Glomerular visceral epithelial cell (primary cell): Measurements from ENCODE around the gene MYO1H.

Experiments used
- DNase-seq: peaks from one replicate; pipeline ENCODE4 v3.0.0-alpha.2; 2016; ENCODE audit errors: extremely low spot score

MYO1H gene

DNA sequence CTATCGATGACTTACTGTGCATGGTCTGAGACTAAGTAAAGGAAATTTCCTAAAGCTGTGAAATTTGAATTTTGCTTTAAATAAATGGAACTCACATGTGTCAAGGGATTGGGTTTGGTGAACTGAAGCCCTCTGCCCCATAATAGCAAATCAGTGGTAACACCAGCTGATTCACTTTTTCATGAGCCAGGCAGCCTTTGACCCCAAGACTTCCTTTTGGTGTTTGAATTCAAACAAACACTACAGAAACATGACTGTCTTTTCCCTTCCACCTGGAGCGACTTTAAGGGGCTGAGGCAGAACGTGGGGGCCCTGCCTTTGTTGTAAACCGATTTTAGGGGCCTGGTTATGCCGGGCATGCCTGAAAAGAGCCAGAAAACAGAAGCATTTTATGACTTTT is 100.6 kb downstream of the MYO1H start:
- no peak for DNase-seq

DNA sequence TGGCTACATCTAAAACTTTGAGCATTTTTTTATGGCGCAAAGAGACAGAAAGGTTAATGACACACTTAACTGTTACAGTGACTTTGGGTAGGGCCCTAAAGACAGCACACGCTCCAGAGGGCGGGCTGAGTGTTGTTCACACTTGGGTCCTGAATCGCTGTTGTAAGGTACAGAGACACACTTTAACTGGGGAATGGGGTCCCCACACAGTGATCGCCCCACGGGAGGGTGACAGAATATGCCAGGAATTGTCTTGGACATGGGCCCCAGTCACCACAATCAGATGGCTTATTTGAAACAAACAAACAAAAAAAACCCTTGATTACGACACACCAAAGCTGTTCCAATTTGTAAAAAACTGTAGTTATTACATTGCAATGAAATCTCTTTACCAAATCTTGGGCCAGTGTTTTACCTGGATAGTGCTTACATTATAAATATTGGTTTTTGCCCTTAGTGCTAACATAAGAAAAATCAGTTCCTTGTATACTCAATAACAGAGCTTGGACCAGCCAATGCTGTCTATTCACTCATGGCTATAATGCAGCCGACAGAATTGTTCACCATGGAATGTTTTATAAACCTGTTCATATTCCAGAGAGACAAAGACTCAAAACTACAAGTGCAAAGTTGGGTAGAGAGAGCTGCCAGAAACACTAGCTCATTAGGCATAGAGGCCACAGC is 101.1 kb downstream of the MYO1H start:
- DNase-seq: no peak

GRCh38 chr12:109449845-109450532 is 102.3 kb downstream of the MYO1H start:
- DNase-seq: no peak

DNA sequence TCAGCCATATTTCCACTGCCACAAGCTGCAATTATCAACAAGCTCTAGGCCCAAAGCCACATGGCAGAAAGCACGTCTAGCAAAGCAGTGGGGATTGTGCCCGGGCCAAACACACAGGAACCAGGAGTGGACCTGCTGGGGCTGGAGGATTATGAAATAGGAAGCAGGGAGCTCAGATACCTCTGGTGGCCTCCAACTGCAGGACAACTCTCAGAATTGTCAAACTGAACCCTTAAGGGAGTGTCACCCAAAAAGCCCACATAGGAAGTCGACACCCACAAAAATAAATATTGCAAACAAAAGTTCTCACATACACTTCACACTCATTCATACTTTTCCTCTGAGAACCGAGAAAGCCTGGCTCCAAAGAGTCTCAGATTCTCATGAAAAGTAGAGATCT is 103.3 kb downstream of the MYO1H start:
- no peak for DNase-seq

GRCh38 chr12:109451400-109451799 is 103.7 kb downstream of the MYO1H start:
- no peak for DNase-seq

GRCh38 chr12:109452489-109452888 is 104.8 kb downstream of the MYO1H start:
- DNase-seq: no peak

GRCh38 chr12:109455706-109456105 is 108.0 kb downstream of the MYO1H start:
- DNase-seq: peak; percentile 17

- no peak for DNase-seq
These were observed 110.4 kb downstream of the MYO1H start for GRCh38 chr12:109458086-109458485.

- DNase-seq: no peak
These were observed 111.1 kb downstream of the MYO1H start for GRCh38 chr12:109458771-109459208.

DNA sequence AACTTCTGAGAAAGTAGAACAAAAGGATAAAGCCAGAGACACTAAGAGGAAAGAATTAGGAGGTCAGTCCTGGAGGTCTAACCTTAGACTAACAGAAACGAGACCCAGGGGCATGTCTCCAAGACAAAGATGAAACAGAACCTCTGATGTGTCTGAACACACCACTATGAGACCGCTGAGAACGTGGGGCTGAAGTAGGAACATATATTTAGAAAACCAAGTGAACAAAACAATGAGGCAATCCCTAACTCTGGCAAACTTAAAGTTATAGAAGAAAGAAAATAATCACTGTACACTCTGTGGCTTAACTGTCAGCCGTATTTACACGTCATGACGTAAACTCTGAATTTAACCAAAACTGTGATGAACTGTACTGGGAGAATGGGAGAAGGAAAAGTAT is 111.5 kb downstream of the MYO1H start:
- no peak for DNase-seq

GRCh38 chr12:109460538-109460937 is 112.8 kb downstream of the MYO1H start:
- no peak for DNase-seq

DNA sequence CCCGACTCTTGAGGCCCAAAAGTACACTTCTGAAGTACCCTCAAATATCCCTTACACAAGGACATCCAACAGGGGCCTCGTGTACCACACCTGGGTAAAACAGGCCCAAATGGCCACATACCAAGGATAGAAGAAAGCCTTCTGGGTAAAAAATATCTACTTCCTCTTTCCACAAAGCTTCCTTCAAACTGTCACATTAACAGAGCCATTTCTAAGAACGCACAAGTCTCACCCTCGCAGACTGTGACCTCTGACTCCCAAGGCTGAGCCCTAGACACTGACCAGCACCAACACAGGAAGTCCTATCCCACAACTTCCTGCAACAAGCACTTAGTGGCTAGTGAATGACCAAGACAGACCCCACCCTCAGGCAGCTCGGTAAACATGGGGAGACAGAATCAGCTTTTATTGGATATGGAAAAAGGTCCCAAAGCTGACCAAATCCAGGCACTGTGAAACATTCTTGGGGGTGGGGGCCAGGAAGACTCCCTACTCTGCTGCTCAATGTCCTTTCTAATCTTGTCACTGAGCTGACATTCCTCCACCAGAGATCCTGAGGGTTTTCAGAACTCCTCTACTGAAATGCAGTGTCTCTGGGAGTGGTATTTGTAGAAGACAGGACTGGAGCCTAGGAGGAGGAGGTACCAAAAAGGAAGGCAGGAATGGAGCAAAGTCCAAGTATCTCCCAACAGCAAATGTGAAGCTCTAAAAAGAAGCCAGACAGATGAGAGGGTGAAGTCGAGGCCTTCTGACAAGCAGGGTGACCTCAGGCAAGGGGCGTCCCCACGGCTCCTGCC is 113.5 kb downstream of the MYO1H start:
- DNase-seq: peak; percentile 29

- DNase-seq: peak; percentile 83
These were observed 114.4 kb downstream of the MYO1H start for GRCh38 chr12:109461846-109462756.

GRCh38 chr12:109462868-109463692 is 115.4 kb downstream of the MYO1H start:
- peak; percentile 90 for DNase-seq

DNA sequence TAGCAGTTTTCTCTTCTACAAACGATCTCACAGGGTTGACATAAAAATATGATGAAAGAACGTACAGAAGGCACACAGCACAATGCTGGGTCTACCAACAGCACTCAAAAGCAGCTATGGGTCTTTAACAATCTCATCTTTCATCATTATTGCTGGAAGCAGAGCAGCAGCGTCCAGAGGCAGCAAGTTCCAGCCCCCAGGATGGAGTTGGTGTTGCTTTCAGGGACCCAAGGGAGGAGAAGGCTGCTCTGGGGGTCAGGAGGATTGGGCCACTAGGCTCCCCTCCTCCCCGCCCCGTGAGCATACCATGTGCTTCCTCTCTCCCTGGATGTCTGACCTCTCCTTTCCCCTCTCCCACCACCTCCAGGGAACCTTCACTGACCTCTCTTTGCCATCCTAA is 116.1 kb downstream of the MYO1H start:
- DNase-seq: no peak

DNA sequence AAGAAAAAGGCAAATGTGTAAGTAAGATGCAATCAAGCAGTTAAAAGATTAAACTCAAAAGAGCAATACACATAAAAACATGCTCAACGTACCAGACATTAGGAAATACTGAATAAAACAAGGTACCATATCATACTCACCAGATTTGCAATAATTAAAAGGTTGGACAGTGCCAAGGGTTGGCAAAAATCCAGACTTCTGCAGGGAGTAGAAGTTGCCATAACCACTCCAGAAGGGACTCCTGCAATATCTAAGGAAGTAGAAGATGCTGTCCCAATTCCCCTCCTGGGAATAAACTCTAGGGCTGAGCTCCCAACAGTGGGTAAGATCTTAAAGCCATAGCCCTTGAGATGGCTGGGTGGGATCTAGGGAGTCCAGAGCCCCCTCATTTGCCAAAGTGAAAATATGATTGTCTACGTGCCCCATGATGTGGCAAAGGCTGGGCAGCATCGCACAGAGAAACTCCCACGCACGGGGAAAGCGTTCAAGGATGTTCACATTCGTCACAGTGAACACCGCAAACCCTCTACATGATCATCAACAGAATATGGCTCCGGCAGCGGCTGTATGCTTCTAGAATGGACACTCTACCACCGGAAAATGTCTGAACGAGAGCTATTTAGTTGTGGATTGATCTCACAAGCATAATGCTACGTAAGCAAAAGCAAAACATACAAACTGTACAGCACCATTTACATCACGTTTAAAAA is 117.1 kb downstream of the MYO1H start:
- DNase-seq: no peak

GRCh38 chr12:109466305-109466704 is 118.6 kb downstream of the MYO1H start:
- DNase-seq: no peak

- DNase-seq: no peak
These were observed 119.1 kb downstream of the MYO1H start for GRCh38 chr12:109466821-109467220.

DNA sequence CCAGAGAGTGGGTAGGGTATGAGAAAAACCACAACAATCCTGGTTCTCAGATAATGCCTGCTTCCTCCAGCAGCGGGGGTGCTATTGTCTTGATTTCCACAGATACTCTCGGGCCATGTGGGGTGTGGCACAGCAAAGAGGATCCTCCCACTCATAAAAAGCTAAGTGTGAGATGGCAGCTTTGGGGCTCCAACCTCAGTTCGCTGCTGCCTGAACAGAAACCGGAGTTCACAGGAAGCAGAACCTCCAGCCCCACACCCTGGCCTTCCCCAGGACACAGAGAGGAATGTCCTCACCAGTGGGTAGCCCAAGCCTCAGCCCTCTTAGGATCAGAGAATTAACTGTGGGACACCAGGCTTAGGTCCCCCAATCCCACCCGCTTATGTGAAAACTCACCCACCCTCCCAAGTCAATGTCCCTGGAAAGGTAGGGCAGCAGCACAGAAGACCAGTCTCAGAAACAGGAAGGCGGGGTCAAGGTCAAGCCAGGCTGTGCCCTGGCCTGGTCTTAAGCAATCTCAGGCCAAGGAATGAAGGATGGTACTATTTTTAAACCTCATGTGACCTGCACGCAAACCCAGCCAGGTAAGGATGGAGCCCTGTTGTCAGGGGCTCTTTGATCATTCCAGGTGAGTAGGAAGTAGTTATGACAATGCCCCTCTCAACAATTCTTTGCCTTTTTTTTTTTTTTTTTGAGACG is 120.4 kb downstream of the MYO1H start:
- no peak for DNase-seq
